Osteoblast (primary cell): ENCODE data around the gene LRRC63. TPM values are rescaled to one million over a fixed set of nuclear protein-coding genes. Genes with fewer than 3 reads are reported as not detected.

Experiments used
- DNase-seq: peaks from one replicate; pipeline ENCODE4 v3.0.0; 2011; ENCODE audit warnings: low spot score, mixed read lengths; ENCODE audit not compliant: insufficient read length; ENCODE audit errors: missing footprints
- H2AFZ ChIP-seq: 2 replicates; pipeline ENCODE4 v1.6.0; 2011; ENCODE audit warnings: mild to moderate bottlenecking, low read length
- H3K27ac ChIP-seq: 2 replicates; pipeline ENCODE4 v1.5.1; 2011; ENCODE audit warnings: mild to moderate bottlenecking, low read depth, low read length, moderate library complexity
- H3K27me3 ChIP-seq: 2 replicates; pipeline ENCODE4 v1.6.0; 2012; ENCODE audit warnings: mild to moderate bottlenecking, control low read depth, inconsistent platforms, low read length, moderate library complexity; ENCODE audit not compliant: insufficient read depth
- H3K36me3 ChIP-seq: 2 replicates; pipeline ENCODE4 v1.5.1; 2011; ENCODE audit warnings: mild to moderate bottlenecking, low read length, control low read depth, moderate library complexity; ENCODE audit not compliant: insufficient read depth
- H3K4me1 ChIP-seq: 2 replicates; pipeline ENCODE4 v1.5.1; 2011; ENCODE audit warnings: mild to moderate bottlenecking, low read length, control low read depth, moderate library complexity; ENCODE audit not compliant: insufficient read depth
- H3K4me2 ChIP-seq: 2 replicates; pipeline ENCODE4 v1.6.0; 2011; ENCODE audit warnings: mild to moderate bottlenecking, low read length; ENCODE audit not compliant: insufficient read depth
- H3K4me3 ChIP-seq: fragments of 200-600 bp; sonication (generic); 3 replicates; pipeline ENCODE4 v1.5.1; 2012; ENCODE audit warnings: mild to moderate bottlenecking, low read length, inconsistent platforms; ENCODE audit not compliant: insufficient read depth
- H3K79me2 ChIP-seq: 2 replicates; pipeline ENCODE4 v1.6.0; 2012; ENCODE audit warnings: mild to moderate bottlenecking, low read length, control low read depth, inconsistent platforms; ENCODE audit not compliant: insufficient read depth
- H3K9me3 ChIP-seq: 2 replicates; pipeline ENCODE4 v1.5.1; 2011; ENCODE audit warnings: low read depth, low read length, control low read depth
- H4K20me1 ChIP-seq: 2 replicates; pipeline ENCODE4 v1.6.0; 2012; ENCODE audit warnings: mild to moderate bottlenecking, low read length, control low read depth; ENCODE audit not compliant: insufficient read depth
- total RNA-seq: library from RNA; depleted of rRNA; stranded (reverse); fragments of >200 nt; gene quantifications from 2 replicates; pipeline ENCODE4 v1.2.3, GENCODE V29; 2012
- TF ChIP-seq, protein P1 (sequence below): IDR thresholded peaks from 2 replicates; pipeline ENCODE4 v1.5.1; 2011; ENCODE audit warnings: mild to moderate bottlenecking, low read depth, low read length, moderate library complexity; ENCODE audit errors: extremely low read depth

Gene LRRC63
- total RNA-seq, 1 donor: not detected

DNA sequence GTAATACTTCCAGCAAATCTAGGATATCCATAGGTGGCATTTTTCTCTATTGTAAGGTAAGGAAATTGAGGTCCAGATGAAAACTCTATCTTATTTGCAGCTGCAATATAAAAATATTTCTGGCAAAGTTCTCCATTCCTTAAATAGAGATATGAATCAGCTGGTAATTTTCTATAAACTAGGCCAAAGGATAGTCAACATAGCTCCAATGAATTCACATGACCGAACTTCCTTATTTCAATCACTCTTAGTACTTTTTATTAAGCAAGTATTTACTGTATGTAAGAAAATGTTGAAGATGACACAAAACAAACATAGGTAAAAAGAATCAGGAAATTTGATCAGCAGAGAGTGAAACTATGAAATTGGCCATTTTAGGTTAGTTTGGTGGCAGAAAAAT is 16.7 kb upstream of the LRRC63 start:
- DNase-seq: no peak
- Histone ChIP-seq H3K4me1 (no peaks in the 10 kb centered on the region), H3K4me3 (no peak overlapping the region), H3K27me3 (no peaks in the 10 kb centered on the region), H3K9me3 (no peaks in the 10 kb centered on the region), H2AFZ (no peak overlapping the region), H3K4me2 (no peak overlapping the region), H3K79me2 (no peaks in the 10 kb centered on the region), H3K27ac (no peak overlapping the region), H3K36me3 (no peaks in the 10 kb centered on the region), H4K20me1 (no peaks in the 10 kb centered on the region)
- TF ChIP-seq, protein P1, sequence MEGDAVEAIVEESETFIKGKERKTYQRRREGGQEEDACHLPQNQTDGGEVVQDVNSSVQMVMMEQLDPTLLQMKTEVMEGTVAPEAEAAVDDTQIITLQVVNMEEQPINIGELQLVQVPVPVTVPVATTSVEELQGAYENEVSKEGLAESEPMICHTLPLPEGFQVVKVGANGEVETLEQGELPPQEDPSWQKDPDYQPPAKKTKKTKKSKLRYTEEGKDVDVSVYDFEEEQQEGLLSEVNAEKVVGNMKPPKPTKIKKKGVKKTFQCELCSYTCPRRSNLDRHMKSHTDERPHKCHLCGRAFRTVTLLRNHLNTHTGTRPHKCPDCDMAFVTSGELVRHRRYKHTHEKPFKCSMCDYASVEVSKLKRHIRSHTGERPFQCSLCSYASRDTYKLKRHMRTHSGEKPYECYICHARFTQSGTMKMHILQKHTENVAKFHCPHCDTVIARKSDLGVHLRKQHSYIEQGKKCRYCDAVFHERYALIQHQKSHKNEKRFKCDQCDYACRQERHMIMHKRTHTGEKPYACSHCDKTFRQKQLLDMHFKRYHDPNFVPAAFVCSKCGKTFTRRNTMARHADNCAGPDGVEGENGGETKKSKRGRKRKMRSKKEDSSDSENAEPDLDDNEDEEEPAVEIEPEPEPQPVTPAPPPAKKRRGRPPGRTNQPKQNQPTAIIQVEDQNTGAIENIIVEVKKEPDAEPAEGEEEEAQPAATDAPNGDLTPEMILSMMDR: no peak

DNA sequence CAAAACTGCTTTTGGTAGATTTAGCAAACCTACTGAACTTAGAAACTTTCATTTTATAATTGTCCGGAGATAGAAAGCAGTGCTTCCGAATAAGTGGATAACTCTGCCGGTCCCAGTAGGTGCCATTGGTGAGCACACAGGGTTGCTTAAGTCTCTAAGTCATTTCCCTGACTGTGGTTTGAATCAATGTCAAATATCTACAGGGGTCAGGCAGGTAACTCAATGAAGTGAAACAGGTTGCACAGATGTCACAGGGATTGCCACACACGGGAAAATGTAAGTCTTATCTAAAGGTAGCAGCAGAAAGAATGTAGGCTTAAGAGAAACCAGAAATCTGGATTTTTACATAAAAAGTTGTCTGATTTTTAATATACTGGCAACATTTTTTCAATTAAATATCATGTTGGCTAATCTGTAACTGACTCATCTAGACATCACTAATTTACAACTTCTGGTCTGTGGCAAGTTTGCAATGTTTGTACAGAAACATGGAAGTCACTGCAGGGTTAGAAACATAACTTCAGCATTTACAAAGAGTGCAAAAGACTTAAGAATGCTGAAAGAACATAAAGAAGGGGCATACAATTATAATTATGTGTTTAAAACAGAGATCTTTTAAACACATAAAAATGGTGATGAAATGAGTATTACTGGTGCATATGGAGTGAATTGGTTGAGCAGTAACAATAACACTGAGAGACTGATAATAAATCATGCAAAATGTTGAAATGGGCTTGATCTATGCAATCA is 14.3 kb upstream of the LRRC63 start:
- Histone ChIP-seq H3K4me2 (no peak overlapping the region), H3K4me3 (no peak overlapping the region), H4K20me1 (no peaks in the 10 kb centered on the region), H3K79me2 (no peaks in the 10 kb centered on the region), H3K27me3 (no peaks in the 10 kb centered on the region), H3K36me3 (no peaks in the 10 kb centered on the region), H3K4me1 (no peaks in the 10 kb centered on the region), H2AFZ (no peak overlapping the region), H3K9me3 (no peaks in the 10 kb centered on the region), H3K27ac (no peak overlapping the region)
- DNase-seq: no peak
- TF ChIP-seq, protein P1: no peak

DNA sequence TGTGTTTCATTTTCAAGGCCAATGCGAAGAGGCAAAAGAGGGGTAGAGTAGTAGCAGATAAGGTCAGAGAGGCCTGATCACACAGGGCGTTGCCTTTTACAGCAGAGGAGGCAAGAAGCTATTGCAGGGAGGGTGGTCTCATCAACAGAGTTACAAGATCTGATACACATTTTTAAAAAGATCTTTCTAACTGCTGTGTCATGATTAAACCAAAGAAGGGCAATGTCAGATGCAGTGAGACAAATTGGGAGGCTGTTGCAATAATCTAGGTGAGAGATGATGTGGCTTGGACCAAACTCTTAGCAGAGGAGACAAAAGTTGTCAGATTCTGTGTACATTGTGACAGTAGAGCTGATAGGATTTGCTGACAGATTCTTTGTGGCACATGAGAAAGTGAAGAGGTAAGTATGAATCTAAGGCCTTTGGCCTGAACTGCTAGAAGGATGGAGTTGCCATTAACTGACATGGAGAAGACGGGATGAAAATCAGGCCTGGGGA is 13.0 kb upstream of the LRRC63 start:
- H3K4me1 ChIP-seq: no peaks in the 10 kb centered on the region
- no peak overlapping the region for H3K4me3 ChIP-seq
- no peaks in the 10 kb centered on the region for H3K79me2 ChIP-seq
- no peaks in the 10 kb centered on the region for H3K27me3 ChIP-seq
- H3K4me2 ChIP-seq: no peak overlapping the region
- TF ChIP-seq, protein P1: no peak
- H3K36me3 ChIP-seq: no peaks in the 10 kb centered on the region
- no peak for DNase-seq
- no peaks in the 10 kb centered on the region for H4K20me1 ChIP-seq
- H3K9me3 ChIP-seq: no peaks in the 10 kb centered on the region
- no peak overlapping the region for H3K27ac ChIP-seq
- no peak overlapping the region for H2AFZ ChIP-seq

DNA sequence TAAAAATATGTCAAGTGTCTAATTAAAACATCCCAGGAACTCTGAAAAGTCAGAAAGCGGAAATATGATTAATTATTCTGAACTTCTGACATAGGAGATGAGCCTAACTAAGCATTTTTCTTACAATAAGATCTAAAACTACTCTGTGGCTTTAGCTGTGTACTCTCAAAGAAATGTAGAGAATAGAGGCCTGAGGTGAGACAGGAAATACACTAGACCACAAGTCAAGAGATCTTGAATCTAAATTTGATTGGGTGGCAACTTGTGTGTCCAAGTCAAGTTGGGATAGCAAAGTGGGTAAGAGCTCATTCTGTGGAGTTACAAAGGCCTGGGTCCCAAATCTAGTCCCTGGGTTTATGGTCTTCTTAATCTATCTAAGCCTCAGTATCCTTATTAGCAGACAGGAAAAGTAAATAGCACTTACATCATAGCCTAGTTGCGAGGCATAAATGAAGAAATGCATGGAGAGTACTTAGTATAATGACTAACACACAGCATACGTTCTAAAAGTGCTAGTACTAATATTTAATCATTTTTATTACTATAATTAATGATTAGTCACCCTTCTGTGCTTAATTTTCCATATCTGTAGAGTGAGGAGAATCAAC is 9.4 kb upstream of the LRRC63 start:
- Histone ChIP-seq H3K27ac (no peak overlapping the region), H3K4me3 (no peak overlapping the region), H3K27me3 (peaks cover 6% of the 10 kb centered on the region), H3K36me3 (no peaks in the 10 kb centered on the region), H3K79me2 (no peaks in the 10 kb centered on the region), H3K4me1 (no peaks in the 10 kb centered on the region), H3K4me2 (no peak overlapping the region), H3K9me3 (no peaks in the 10 kb centered on the region), H2AFZ (no peak overlapping the region), H4K20me1 (no peaks in the 10 kb centered on the region)
- TF ChIP-seq, protein P1: no peak
- DNase-seq: no peak
